Measurements from ENCODE around the gene GLIPR2.
A peak's percentile ranks its signal among the peaks of the same experiment; 100 is the strongest.

DNA sequence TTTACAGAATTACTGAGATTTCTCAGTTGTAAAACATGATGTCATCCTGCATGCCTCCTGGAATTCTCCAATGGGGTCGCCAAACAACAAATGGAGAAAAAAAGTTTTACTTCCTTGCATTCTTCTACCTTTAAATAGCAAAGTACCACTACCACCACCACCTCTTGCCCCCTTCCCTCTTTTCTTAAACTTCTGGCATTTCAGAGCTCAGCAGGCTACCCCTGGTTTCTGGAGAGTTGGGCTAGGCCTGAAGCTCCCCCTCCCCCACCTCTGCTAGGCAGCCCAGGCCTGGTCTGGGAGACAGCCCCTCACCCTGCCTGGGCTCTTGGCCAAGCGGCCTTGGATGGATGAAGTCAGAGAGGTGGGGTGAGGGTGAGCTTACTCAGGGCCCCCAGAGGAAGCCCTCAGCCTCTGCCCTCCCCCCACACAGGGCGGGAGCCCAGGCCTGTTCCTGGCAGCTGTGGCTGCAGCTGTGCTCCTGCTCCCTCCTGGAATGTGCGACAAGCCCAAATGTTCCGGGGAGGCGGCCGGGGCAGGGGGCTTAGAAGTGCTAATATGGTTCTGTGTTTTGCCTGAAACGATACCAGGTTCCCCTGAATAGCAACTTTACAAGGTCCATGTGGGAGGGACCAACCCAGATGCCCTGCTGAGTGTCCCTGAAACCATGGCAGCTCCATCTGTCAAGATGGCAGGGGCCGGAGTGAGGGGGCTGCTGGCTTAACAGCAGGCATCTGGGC lies 26.7 kb downstream of the GLIPR2 start:
- TF ChIP-seq, protein P1, sequence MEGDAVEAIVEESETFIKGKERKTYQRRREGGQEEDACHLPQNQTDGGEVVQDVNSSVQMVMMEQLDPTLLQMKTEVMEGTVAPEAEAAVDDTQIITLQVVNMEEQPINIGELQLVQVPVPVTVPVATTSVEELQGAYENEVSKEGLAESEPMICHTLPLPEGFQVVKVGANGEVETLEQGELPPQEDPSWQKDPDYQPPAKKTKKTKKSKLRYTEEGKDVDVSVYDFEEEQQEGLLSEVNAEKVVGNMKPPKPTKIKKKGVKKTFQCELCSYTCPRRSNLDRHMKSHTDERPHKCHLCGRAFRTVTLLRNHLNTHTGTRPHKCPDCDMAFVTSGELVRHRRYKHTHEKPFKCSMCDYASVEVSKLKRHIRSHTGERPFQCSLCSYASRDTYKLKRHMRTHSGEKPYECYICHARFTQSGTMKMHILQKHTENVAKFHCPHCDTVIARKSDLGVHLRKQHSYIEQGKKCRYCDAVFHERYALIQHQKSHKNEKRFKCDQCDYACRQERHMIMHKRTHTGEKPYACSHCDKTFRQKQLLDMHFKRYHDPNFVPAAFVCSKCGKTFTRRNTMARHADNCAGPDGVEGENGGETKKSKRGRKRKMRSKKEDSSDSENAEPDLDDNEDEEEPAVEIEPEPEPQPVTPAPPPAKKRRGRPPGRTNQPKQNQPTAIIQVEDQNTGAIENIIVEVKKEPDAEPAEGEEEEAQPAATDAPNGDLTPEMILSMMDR (IDR thresholded peaks at IDR 0.05): no peak
- TF ChIP-seq EP300 (IDR thresholded peaks at IDR 0.05) (no peak), POLR2AphosphoS5 (IDR thresholded peaks at IDR 0.05) (peak; percentile 54)
